Mesothelial cell of epicardium (in vitro differentiated cells): ENCODE measurements around the gene MLLT3. TPM values are rescaled to one million over a fixed set of nuclear protein-coding genes. Genes with fewer than 3 reads are reported as not detected.
A peak's percentile ranks its signal among the peaks of the same experiment; 100 is the strongest.

Experiments used
- DNase-seq, 2 experiments: peaks; one replicate each; pipeline ENCODE4 v3.0.0; 2021; ENCODE audit warnings: low spot score in 2 of 2; ENCODE audit not compliant: unreplicated experiment in 2 of 2
- H3K27ac Mint-ChIP-seq: 2 replicates; pipeline ENCODE4 v1.8.0; 2021; ENCODE audit warnings: mixed read lengths
- H3K27me3 Mint-ChIP-seq: 2 replicates; pipeline ENCODE4 v1.8.0; 2021; ENCODE audit warnings: low read depth, mixed read lengths
- H3K36me3 Mint-ChIP-seq: 2 replicates; pipeline ENCODE4 v1.8.0; 2021; ENCODE audit warnings: mixed read lengths
- H3K4me1 Mint-ChIP-seq: 2 replicates; pipeline ENCODE4 v1.8.0; 2021; ENCODE audit warnings: mixed read lengths
- H3K4me3 Mint-ChIP-seq: 2 replicates; pipeline ENCODE4 v1.8.0; 2021; ENCODE audit warnings: mild to moderate bottlenecking, moderate library complexity, mixed read lengths
- H3K9me3 Mint-ChIP-seq: 2 replicates; pipeline ENCODE4 v1.8.0; 2021; ENCODE audit warnings: mixed read lengths
- CTCF ChIP-seq: fragments of 200-600 bp; sonication (generic); IDR thresholded peaks from one replicate; pipeline ENCODE4 v1.5.0; 2021; ENCODE audit warnings: antibody characterized with exemption; ENCODE audit not compliant: unreplicated experiment
- total RNA-seq: library from RNA; stranded (reverse); gene quantifications from 3 replicates; pipeline ENCODE4 v1.2.1, GENCODE V29; 2021

The MLLT3 gene
- total RNA-seq, 1 donor from 2014 or later: 45.8 TPM

- H3K27me3 Mint-ChIP-seq: no peaks in the 10 kb centered on the region
- H3K4me3 Mint-ChIP-seq: no peak overlapping the region
- peak overlapping the region; percentile 70 for H3K27ac Mint-ChIP-seq
- peaks cover 12% of the 10 kb centered on the region for H3K36me3 Mint-ChIP-seq
- no peak for TF ChIP-seq CTCF
- H3K9me3 Mint-ChIP-seq: peaks cover 13% of the 10 kb centered on the region
- H3K4me1 Mint-ChIP-seq: peaks cover 63% of the 10 kb centered on the region
- DNase-seq: no peak
These were observed 237.7 kb downstream of the MLLT3 start for GRCh38 chr9:20384642-20385041.

GRCh38 chr9:20382460-20383071 lies 239.7 kb downstream of the MLLT3 start:
- no peaks in the 10 kb centered on the region for H3K36me3 Mint-ChIP-seq
- no peaks in the 10 kb centered on the region for H3K27me3 Mint-ChIP-seq
- no peak for TF ChIP-seq CTCF
- no peak for DNase-seq
- H3K9me3 Mint-ChIP-seq: no peaks in the 10 kb centered on the region
- peaks cover 67% of the 10 kb centered on the region for H3K4me1 Mint-ChIP-seq
- no peak overlapping the region for H3K4me3 Mint-ChIP-seq
- peak overlapping the region; percentile 36 for H3K27ac Mint-ChIP-seq

- Mint-ChIP-seq H3K4me3 (no peak overlapping the region), H3K9me3 (no peaks in the 10 kb centered on the region), H3K4me1 (peaks cover 65% of the 10 kb centered on the region), H3K27me3 (no peaks in the 10 kb centered on the region), H3K36me3 (no peaks in the 10 kb centered on the region), H3K27ac (no peak overlapping the region)
- TF ChIP-seq CTCF: no peak
- DNase-seq: no peak
These were observed 241.8 kb downstream of the MLLT3 start for GRCh38 chr9:20380546-20380945.

- Mint-ChIP-seq H3K36me3 (no peaks in the 10 kb centered on the region), H3K4me3 (no peak overlapping the region)
These were observed 242.5 kb downstream of the MLLT3 start for GRCh38 chr9:20379804-20380225.

GRCh38 chr9:20378851-20379250 lies 243.4 kb downstream of the MLLT3 start:
- H3K4me3 Mint-ChIP-seq: no peak overlapping the region
- TF ChIP-seq CTCF: no peak

More at GRCh38 chr9:20379804-20380225, 242.5 kb downstream of the MLLT3 start:
- Mint-ChIP-seq H3K4me1 (peaks cover 62% of the 10 kb centered on the region), H3K27ac (no peak overlapping the region), H3K27me3 (no peaks in the 10 kb centered on the region), H3K9me3 (no peaks in the 10 kb centered on the region)
- no peak for TF ChIP-seq CTCF
- no peak for DNase-seq

More at GRCh38 chr9:20378851-20379250, 243.4 kb downstream of the MLLT3 start:
- no peak overlapping the region for H3K27ac Mint-ChIP-seq
- H3K4me1 Mint-ChIP-seq: peaks cover 54% of the 10 kb centered on the region
- H3K27me3 Mint-ChIP-seq: no peaks in the 10 kb centered on the region
- DNase-seq: no peak
- H3K9me3 Mint-ChIP-seq: no peaks in the 10 kb centered on the region
- H3K36me3 Mint-ChIP-seq: no peaks in the 10 kb centered on the region
